A549 (cell line): ENCODE data around the gene CXCL6. TPM values are rescaled to one million over a fixed set of nuclear protein-coding genes. Genes with fewer than 3 reads are reported as not detected.

Source experiments
- ATAC-seq, 2 experiments: fragments of 200-7000 bp in 1 of 2; fragments of >200 bp in 1 of 2; cut with Nextera tagmentation in 1 of 2; cut with Tn5 transposase in 1 of 2; 3 replicates each; pipeline versions ENCODE4 v1.8.0 to v1.9.1; 2018 to 2020; ENCODE audit warnings: mild to moderate bottlenecking in 1 of 2, moderate library complexity in 1 of 2
- CTCF ChIA-PET: fragments of 300-600 bp; sonication (Branson Sonifier 250); formaldehyde crosslinking; extraction: SDS; loops from one replicate; lab custom pipeline; 2021; ENCODE audit warnings: antibody characterized with exemption, inconsistent platforms; lab: Yijun Ruan, JAX
- POLR2A ChIA-PET: fragments of 350-600 bp; formaldehyde crosslinking; extraction: SDS; loops from one replicate; lab custom pipeline; 2021; ENCODE audit warnings: antibody characterized with exemption, inconsistent platforms; lab: Yijun Ruan, JAX
- DNase-seq, 2 experiments: peaks; one replicate each; pipeline versions ENCODE4 v3.0.0 to v3.0.0-alpha.2; 2011 to 2016; ENCODE audit warnings: low read depth in 1 of 2, low spot score in 1 of 2
- FAIRE-seq: peaks from 2 replicates; lab custom pipeline; 2011; peaks lifted over from hg19 to GRCh38; lab: Jason Lieb, UNC
- H3K27ac ChIP-seq, 2 experiments: fragments of >200 bp; sonication (Bioruptor Twin); formaldehyde crosslinking; 3 replicates each; pipeline ENCODE4 v1.5.1; 2016 to 2017
- H3K4me1 ChIP-seq: fragments of >200 bp; sonication (Bioruptor Twin); formaldehyde crosslinking; 3 replicates; pipeline ENCODE4 v1.6.1; 2016
- H3K4me2 ChIP-seq: fragments of >200 bp; sonication (Bioruptor Twin); formaldehyde crosslinking; 3 replicates; pipeline ENCODE4 v1.6.1; 2016
- H3K4me3 ChIP-seq: fragments of >200 bp; sonication (Bioruptor Twin); formaldehyde crosslinking; 3 replicates; pipeline ENCODE4 v1.5.1; 2016
- H3K9me3 ChIP-seq: fragments of >200 bp; sonication (Bioruptor Twin); formaldehyde crosslinking; 3 replicates; pipeline ENCODE4 v1.6.1; 2016
- BCL3 ChIP-seq: fragments of >200 bp; sonication (Bioruptor Twin); formaldehyde crosslinking; IDR thresholded peaks from 3 replicates; pipeline ENCODE4 v1.6.1; 2016
- BHLHE40 ChIP-seq: IDR thresholded peaks from 2 replicates; pipeline ENCODE4 v1.6.1; 2012; ENCODE audit warnings: low read depth, low read length, inconsistent platforms
- EHF ChIP-seq: fragments of 250-450 bp; sonication (Bioruptor Pico); IDR thresholded peaks from 2 replicates; pipeline ENCODE4 v1.5.0; 2020; ENCODE audit warnings: mild to moderate bottlenecking
- ELK1 ChIP-seq: fragments of 150-350 bp; IDR thresholded peaks from 2 replicates; pipeline ENCODE4 v1.6.1; 2014; ENCODE audit warnings: low read depth, mild to moderate bottlenecking, low read length
- FOXS1 ChIP-seq: fragments of 250-450 bp; sonication (Bioruptor Pico); IDR thresholded peaks from 2 replicates; pipeline ENCODE4 v1.5.0; 2020; ENCODE audit warnings: mild to moderate bottlenecking, moderate library complexity
- HES2 ChIP-seq: fragments of >200 bp; sonication (Bioruptor Twin); formaldehyde crosslinking; IDR thresholded peaks from 2 replicates; pipeline ENCODE4 v1.6.1; 2016
- HMGXB4 ChIP-seq: fragments of 250-450 bp; sonication (Bioruptor Pico); IDR thresholded peaks from 2 replicates; pipeline ENCODE4 v1.5.0; 2021; ENCODE audit warnings: mild to moderate bottlenecking, moderate library complexity, borderline replicate concordance
- KDM5A ChIP-seq: fragments of 200-600 bp; sonication (generic); IDR thresholded peaks from 2 replicates; pipeline ENCODE4 v1.6.1; 2016; ENCODE audit warnings: antibody characterized with exemption, mild to moderate bottlenecking
- MAX ChIP-seq: IDR thresholded peaks from 2 replicates; pipeline ENCODE4 v1.6.1; 2012
- NR3C1 ChIP-seq: fragments of >200 bp; sonication (Bioruptor Twin); formaldehyde crosslinking; IDR thresholded peaks from 3 replicates; pipeline ENCODE4 v1.6.1; 2017
- PBX3 ChIP-seq: IDR thresholded peaks from 2 replicates; pipeline ENCODE4 v1.6.1; 2012
- POLR2AphosphoS2 ChIP-seq: conservative IDR thresholded peaks from 2 replicates; pipeline ENCODE4 v1.6.1; 2012; ENCODE audit warnings: low read length, improper control_type of control experiment, inconsistent platforms
- REST ChIP-seq: fragments of 200-600 bp; sonication (generic); IDR thresholded peaks from 2 replicates; pipeline ENCODE4 v1.6.1; 2016; ENCODE audit warnings: antibody characterized with exemption, mild to moderate bottlenecking, moderate library complexity
- RFX5 ChIP-seq: fragments of 450-650 bp; IDR thresholded peaks from 2 replicates; pipeline ENCODE4 v1.7.1; 2014; ENCODE audit warnings: antibody characterized with exemption, mild to moderate bottlenecking, moderate library complexity
- SMC3 ChIP-seq: fragments of >200 bp; sonication (Bioruptor Twin); formaldehyde crosslinking; IDR thresholded peaks from 3 replicates; pipeline ENCODE4 v1.6.1; 2018; ENCODE audit warnings: inconsistent platforms
- ZC3H11A ChIP-seq: fragments of 450-650 bp; IDR thresholded peaks from 2 replicates; pipeline ENCODE4 v1.6.1; 2014; ENCODE audit warnings: antibody characterized with exemption, mild to moderate bottlenecking
- WGBS: methylation state at CpG from one replicate; pipeline ENCODE4 v1.1.6; 2017; ENCODE audit errors: missing lambda C conversion rate; 5-methylcytosine and 5-hydroxymethylcytosine counted together
- polyA plus RNA-seq, 4 experiments: library from polyadenylated mRNA; depleted of rRNA in 3 of 4; stranded (reverse); fragments of >200 nt; fragmentation: RNase III in 1 of 4; extraction: RNeasy Plus Mini Kit Qiagen cat#74134 plus additional on column Dnase treatment in 1 of 4; gene quantifications; 2 replicates in 3 of 4; 3 replicates in 1 of 4; pipeline ENCODE4 v1.2.3, GENCODE V29; 2011 to 2017

CXCL6 gene
- polyA plus RNA-seq, 2 of the 4 experiments (the other 2 are of a cell fraction) = 0.06 TPM; not detected in 1

- DNase-seq (no peak), FAIRE-seq (no peak), ATAC-seq (no peak)
- no peak for TF ChIP-seq HMGXB4 (CRISPR knock-in tag)
- TF ChIP-seq NR3C1 = no peak
- TF ChIP-seq BHLHE40 = no peak
- TF ChIP-seq REST = no peak
- TF ChIP-seq HES2 = no peak
- TF ChIP-seq KDM5A = no peak
- TF ChIP-seq ZC3H11A = no peak
- TF ChIP-seq SMC3 = no peak
- no peak for TF ChIP-seq EHF (CRISPR knock-in tag)
- no peak overlapping the region for H3K4me3 ChIP-seq
- CTCF ChIA-PET = interaction anchor here (0.8 kb wide), 1 partner anchor 106 kb away, joined by 3 read pairs; no protein-coding TSS in a partner anchor
- no peaks in the 10 kb centered on the region; the same call in 2 of the 3 replicates for H3K9me3 ChIP-seq
- H3K4me1 ChIP-seq = no peaks in the 10 kb centered on the region
- no peak overlapping the region for H3K27ac ChIP-seq
- H3K4me2 ChIP-seq = no peak overlapping the region
- POLR2A ChIA-PET = no interaction called here
- WGBS = 100% methylated on average over 2 of the region's 2 CpGs
These were observed 34.8 kb upstream of the CXCL6 start for GRCh38 chr4:73801692-73802091.

GRCh38 chr4:73803213-73803612, 33.3 kb upstream of the CXCL6 start:
- H3K9me3 ChIP-seq = no peaks in the 10 kb centered on the region; the same call in 2 of the 3 replicates
- DNase-seq (no peak), FAIRE-seq (no peak), ATAC-seq (no peak)
- H3K4me1 ChIP-seq = no peaks in the 10 kb centered on the region
- H3K27ac ChIP-seq = no peak overlapping the region
- CTCF ChIA-PET = no interaction called here
- POLR2A ChIA-PET = no interaction called here
- no peak for TF ChIP-seq KDM5A
- no peak for TF ChIP-seq RFX5
- TF ChIP-seq BCL3 = no peak
- TF ChIP-seq PBX3 = no peak
- no peak for TF ChIP-seq MAX
- no peak for TF ChIP-seq ELK1
- TF ChIP-seq POLR2AphosphoS2 = no peak
- TF ChIP-seq FOXS1 (CRISPR knock-in tag) = no peak
- no peak overlapping the region for H3K4me3 ChIP-seq
- WGBS = 52% methylated on average over 2 of the region's 3 CpGs
- no peak overlapping the region for H3K4me2 ChIP-seq
